Transverse colon (tissue), 4 donors: Measurements from ENCODE around the gene POF1B. TPM values are rescaled to one million over a fixed set of nuclear protein-coding genes. Genes with fewer than 3 reads are reported as not detected.

ENCODE experiments used
- DNase-seq: peaks from one replicate; pipeline ENCODE4 v3.0.0-alpha.2; 2019
- H3K27ac ChIP-seq, 4 donors: fragments of 200-600 bp; sonication (generic); 2 replicates each; pipeline ENCODE4 v1.5.1; 2016 to 2018; ENCODE audit warnings: inconsistent platforms in 4 of 4
- H3K27me3 ChIP-seq: fragments of 200-600 bp; sonication (generic); 2 replicates; pipeline ENCODE4 v1.5.1; 2017; ENCODE audit warnings: inconsistent platforms
- H3K36me3 ChIP-seq, 4 donors: fragments of 200-600 bp; sonication (generic); 2 replicates each; pipeline ENCODE4 v1.5.1; 2017 to 2019; ENCODE audit warnings: inconsistent platforms in 4 of 4
- H3K4me1 ChIP-seq, 4 donors: fragments of 200-600 bp; sonication (generic); 2 replicates each; pipeline ENCODE4 v1.5.1; 2017 to 2020; ENCODE audit warnings: inconsistent platforms in 4 of 4
- H3K4me3 ChIP-seq, 4 donors: fragments of 200-600 bp; sonication (generic); 1 replicate in 1 of 4; 2 replicates in 3 of 4; pipeline versions ENCODE4 v1.5.1 to v1.6.1; 2017 to 2019; ENCODE audit warnings: inconsistent platforms in 4 of 4
- H3K9me3 ChIP-seq, 2 donors: fragments of 200-600 bp; sonication (generic); 2 replicates each; pipeline ENCODE4 v1.5.1; 2017 to 2019; ENCODE audit warnings: inconsistent platforms in 2 of 2
- EP300 ChIP-seq: sonication (generic); formaldehyde crosslinking; IDR thresholded peaks from one replicate; pipeline ENCODE4 v1.6.1; 2017; ENCODE audit warnings: antibody characterized with exemption, low read depth
- POLR2A ChIP-seq: fragments of 450-650 bp; IDR thresholded peaks from one replicate; pipeline ENCODE4 v1.6.1; 2016; ENCODE audit warnings: antibody characterized with exemption, mild to moderate bottlenecking, moderate library complexity
- POLR2AphosphoS5 ChIP-seq, 3 donors: sonication (generic); formaldehyde crosslinking; IDR thresholded peaks; one replicate each; pipeline ENCODE4 v1.6.1; 2016; ENCODE audit warnings: antibody characterized with exemption in 3 of 3
- WGBS, 2 donors: methylation state at CpG; one replicate each; pipeline ENCODE4 v1.1.5; 2018; ENCODE audit warnings: low coverage in 1 of 2; 5-methylcytosine and 5-hydroxymethylcytosine counted together
- in situ Hi-C, 4 donors: fragments of 200-750 bp; cut with MboI; loops; one replicate each; pipeline versions ENCODE4 v1.15.0 to v1.15.1; 2017; ENCODE audit warnings: low sequenced_read_pairs in 3 of 4, low pct_ligation_motif_present in 1 of 4, low pct_unique_long_range_greater_than_20kb in 1 of 4
- intact Hi-C: fragments of 100-400 bp; cut with DNase I; formaldehyde crosslinking; loops from one replicate; pipeline ENCODE4 v1.15.1; 2023; ENCODE audit warnings: low total_unique reads
- total RNA-seq, 4 donors: library from RNA; depleted of rRNA; stranded (reverse); fragments of >200 nt; gene quantifications; one replicate each; pipeline ENCODE4 v1.1.0, GENCODE V29; 2016
- TF ChIP-seq, protein P1 (sequence below), 5 experiments: fragments of 200-600 bp in 3 of 5; fragments of 450-650 bp in 2 of 5; sonication (generic) in 3 of 5; IDR thresholded peaks; 1 replicate in 2 of 5; 2 replicates in 3 of 5; pipeline ENCODE4 v1.5.1; 2016 to 2017; ENCODE audit warnings: antibody characterized with exemption in 5 of 5, inconsistent platforms in 3 of 5, mild to moderate bottlenecking in 2 of 5, moderate library complexity in 1 of 5

POF1B gene
- total RNA-seq, 4 donors from 2014 or later, result 40.8 to 140 (median 116) TPM

DNA sequence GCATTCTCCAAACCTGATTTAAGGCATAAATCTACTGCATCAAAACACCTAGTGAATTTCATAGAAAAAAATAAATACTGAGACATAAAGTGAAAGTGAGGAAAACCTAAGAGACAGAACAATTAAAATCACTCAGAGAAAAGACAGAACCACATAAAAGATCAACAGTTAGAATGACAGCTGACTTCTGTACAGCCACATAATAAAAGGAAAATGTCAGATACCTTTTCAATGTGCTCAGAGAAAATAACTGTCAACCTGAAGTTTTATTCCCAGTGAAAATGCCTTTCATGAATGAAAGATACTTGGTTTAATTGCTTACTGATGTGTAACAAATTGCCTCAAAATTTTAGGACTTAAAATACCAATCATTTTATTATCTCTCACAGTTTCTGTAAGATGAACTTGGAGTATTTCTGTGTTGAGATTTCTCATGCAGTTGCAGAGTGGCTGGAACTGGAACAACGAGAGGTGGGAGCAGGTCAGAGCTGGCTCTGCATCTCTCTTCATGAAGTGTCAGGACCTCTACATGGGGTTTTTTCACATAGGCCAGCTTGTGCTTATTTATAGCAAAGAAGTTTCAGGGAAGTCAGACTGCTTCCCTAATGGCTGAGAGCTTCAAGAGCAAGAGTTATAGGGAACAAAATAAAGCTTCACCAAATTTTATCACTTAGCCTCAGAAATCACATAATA lies 11.9 kb upstream of the POF1B start:
- in situ Hi-C loops, result no loop called here

DNA sequence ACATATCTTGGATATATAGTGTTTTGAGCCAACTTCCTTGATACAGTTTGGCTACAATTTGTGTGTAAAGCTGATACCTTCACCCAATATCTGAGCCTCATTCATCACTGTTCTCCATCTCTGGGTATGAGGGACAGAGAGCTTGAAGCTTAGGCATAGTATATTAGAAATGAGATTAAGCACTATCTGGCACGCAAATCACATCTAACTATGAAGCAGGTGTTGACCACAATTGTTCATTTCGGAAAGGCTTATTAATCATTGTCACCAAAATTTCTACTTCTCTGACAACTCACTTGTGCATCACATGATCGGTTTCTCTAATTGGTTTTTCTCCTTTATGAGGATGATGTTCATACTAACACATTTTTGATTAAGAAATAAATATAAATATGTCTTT lies 2.1 kb upstream of the POF1B start:
- H3K4me1 ChIP-seq, result no peaks in the 10 kb centered on the region
- DNase-seq, result no peak
- H3K27ac ChIP-seq, result no peak overlapping the region
- TF ChIP-seq, protein P1, sequence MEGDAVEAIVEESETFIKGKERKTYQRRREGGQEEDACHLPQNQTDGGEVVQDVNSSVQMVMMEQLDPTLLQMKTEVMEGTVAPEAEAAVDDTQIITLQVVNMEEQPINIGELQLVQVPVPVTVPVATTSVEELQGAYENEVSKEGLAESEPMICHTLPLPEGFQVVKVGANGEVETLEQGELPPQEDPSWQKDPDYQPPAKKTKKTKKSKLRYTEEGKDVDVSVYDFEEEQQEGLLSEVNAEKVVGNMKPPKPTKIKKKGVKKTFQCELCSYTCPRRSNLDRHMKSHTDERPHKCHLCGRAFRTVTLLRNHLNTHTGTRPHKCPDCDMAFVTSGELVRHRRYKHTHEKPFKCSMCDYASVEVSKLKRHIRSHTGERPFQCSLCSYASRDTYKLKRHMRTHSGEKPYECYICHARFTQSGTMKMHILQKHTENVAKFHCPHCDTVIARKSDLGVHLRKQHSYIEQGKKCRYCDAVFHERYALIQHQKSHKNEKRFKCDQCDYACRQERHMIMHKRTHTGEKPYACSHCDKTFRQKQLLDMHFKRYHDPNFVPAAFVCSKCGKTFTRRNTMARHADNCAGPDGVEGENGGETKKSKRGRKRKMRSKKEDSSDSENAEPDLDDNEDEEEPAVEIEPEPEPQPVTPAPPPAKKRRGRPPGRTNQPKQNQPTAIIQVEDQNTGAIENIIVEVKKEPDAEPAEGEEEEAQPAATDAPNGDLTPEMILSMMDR (IDR thresholded peaks at IDR 0.05), result no peak
- TF ChIP-seq POLR2A (no peak), POLR2AphosphoS5 (IDR thresholded peaks at IDR 0.05) (no peak), EP300 (no peak)
- no peaks in the 10 kb centered on the region for H3K9me3 ChIP-seq
- WGBS, 2 donors, result 57 to 78% methylated on average over 1 to 3 of the region's 3 CpGs
- no peak overlapping the region for H3K4me3 ChIP-seq
- H3K27me3 ChIP-seq, result no peaks in the 10 kb centered on the region
- intact Hi-C loops, result no loop called here
- H3K36me3 ChIP-seq, result no peaks in the 10 kb centered on the region
- in situ Hi-C loops, result no loop called here

More for the DNA sequence above, 11.9 kb upstream of the POF1B start:
- Histone ChIP-seq H3K36me3 (no peaks in the 10 kb centered on the region), H3K27ac (peak overlapping the region in 1 of 4 donors; percentile 49), H3K9me3 (no peaks in the 10 kb centered on the region), H3K4me1 (no peaks in the 10 kb centered on the region), H3K4me3 (no peak overlapping the region), H3K27me3 (no peaks in the 10 kb centered on the region)
- intact Hi-C loops, result no loop called here
- TF ChIP-seq POLR2AphosphoS5 (IDR thresholded peaks at IDR 0.05), result no peak
- TF ChIP-seq POLR2A, result no peak
- TF ChIP-seq EP300, result no peak
- TF ChIP-seq, protein P1 (IDR thresholded peaks at IDR 0.05), result no peak
- 23% methylated on average over 1 of the region's 1 CpG; no CpG with 5 or more reads in 1 of the 2 donors for WGBS, 2 donors
- DNase-seq, result no peak

DNA sequence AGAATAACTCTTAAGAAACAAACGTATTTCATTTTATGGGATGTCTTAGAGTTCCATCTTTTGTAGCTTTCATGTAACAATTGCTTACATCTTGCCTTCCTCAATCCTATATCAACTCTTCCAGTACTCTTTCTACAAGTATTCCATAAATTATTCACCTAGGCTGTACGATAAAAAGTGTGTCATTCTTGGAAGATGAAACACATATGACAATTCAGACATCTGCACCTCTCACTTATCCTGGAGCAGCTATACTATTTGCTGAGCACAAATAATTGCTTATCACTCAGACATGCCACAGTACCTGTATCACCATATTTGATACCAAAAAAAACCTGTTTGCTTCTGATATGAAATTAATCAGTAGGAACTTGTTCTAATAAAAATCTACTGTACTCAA lies 1.0 kb downstream of the POF1B start:
- no peaks in the 10 kb centered on the region for H3K36me3 ChIP-seq
- 26% methylated on average over 2 of the region's 2 CpGs; no CpG with 5 or more reads in 1 of the 2 donors for WGBS, 2 donors
- H3K4me3 ChIP-seq, result peak overlapping the region in 3 of 4 donors; percentile 32 to 45 (median 32)
- no peak for DNase-seq
- no peaks in the 10 kb centered on the region for H3K9me3 ChIP-seq
- no peaks in the 10 kb centered on the region for H3K4me1 ChIP-seq
- H3K27ac ChIP-seq, result peak overlapping the region; percentile 81 to 85 (median 84)
- intact Hi-C loops, result no loop called here
- in situ Hi-C loops, result no loop called here
- TF ChIP-seq, protein P1 (IDR thresholded peaks at IDR 0.05), result no peak
- TF ChIP-seq POLR2AphosphoS5 (IDR thresholded peaks at IDR 0.05), result peak in 1 of 3 donors; percentile 11
- no peak for TF ChIP-seq EP300
- no peak for TF ChIP-seq POLR2A
- H3K27me3 ChIP-seq, result no peaks in the 10 kb centered on the region

DNA sequence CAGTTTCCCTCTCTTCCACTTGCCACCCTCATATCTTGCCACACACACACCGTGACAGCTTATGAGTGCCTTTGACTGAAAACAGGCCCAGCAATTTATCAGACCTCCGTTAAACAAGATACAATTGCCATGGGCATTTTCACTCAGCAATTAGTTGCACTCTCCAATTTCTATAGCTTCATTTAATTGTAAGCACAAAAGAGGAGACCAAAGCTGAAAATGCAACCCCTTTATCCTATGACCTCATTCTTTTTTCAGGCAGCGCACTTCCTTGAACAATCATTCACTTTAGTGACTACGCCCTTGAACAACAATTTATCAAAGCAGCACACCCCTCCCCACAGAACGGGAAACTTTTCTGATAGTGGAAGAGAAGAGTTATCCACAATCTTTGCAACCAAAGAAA lies 4.1 kb downstream of the POF1B start:
- in situ Hi-C loops (no loop called here), intact Hi-C loops (no loop called here)
- Histone ChIP-seq H3K36me3 (no peaks in the 10 kb centered on the region), H3K4me3 (peak overlapping the region in 2 of 4 donors; percentile 32 to 45), H3K9me3 (no peaks in the 10 kb centered on the region), H3K27me3 (no peaks in the 10 kb centered on the region), H3K4me1 (no peaks in the 10 kb centered on the region), H3K27ac (peak overlapping the region; percentile 66 to 85 (median 82))
- TF ChIP-seq, protein P1 (IDR thresholded peaks at IDR 0.05), result no peak
- TF ChIP-seq POLR2AphosphoS5 (IDR thresholded peaks at IDR 0.05) (peak; percentile 14 to 84 (median 51)), POLR2A (peak; percentile 68)
- 16 to 24% methylated on average over 4 to 5 of the region's 5 CpGs for WGBS, 2 donors
- DNase-seq, result peak; percentile 40
